GM12892 (cell line): ENCODE measurements around the gene GABRA1.

ENCODE experiments used
- POLR2A ChIP-seq: IDR thresholded peaks from 2 replicates; pipeline ENCODE4 v1.6.1; 2011; ENCODE audit warnings: low read depth, low read length, control low read depth
- POLR2AphosphoS5 ChIP-seq: IDR thresholded peaks from 2 replicates; pipeline ENCODE4 v1.6.1; 2011; ENCODE audit warnings: low read depth, low read length, control low read depth

DNA sequence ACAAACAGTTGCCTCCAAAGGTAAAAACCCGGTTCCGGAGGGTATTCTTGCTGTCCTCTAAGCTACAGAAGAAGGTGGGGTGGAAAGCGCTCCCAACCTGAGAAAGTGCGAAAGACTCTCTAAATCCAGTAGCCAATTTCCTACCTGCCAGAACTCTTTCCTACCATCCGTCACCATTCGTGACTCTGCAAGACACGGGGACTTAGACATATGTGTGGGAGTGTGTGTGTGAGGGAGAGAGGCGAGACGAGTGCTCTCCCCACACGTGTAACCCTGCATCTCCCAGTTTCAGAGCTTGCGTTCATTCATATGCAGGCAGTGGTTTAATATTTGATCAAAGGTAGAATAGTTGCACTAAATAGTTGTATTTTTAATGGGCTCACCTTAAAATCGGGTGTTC is 473 bp upstream of the GABRA1 start:
- TF ChIP-seq POLR2A (no peak), POLR2AphosphoS5 (no peak)
